Measurements from ENCODE around the gene PRADC1. TPM values are rescaled to one million over a fixed set of nuclear protein-coding genes. Genes with fewer than 3 reads are reported as not detected.

PRADC1 gene
- total and polyA plus RNA-seq, 10 donors: 10.4 to 29.5 (median 21.9) TPM

DNA sequence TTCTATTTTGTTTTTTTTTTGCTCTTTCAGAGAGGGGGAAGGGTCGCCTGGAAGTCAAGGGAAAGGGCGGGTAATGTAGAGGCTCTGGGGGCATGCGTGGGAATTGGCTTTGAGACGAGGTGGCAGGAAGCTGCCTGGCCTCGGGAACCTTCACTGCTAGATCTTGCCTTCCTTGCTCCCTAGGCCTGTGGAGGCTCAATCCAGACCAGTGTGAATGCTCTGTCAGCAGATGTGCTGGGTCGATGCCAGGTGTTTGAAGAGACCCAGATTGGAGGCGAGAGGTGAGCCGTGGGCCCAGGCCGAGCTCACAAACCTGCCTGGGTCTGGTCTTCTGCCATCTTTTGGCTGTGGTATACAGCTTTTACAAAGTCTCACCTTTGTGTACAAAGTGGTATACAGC lies 16.6 kb upstream of the PRADC1 start:
- 82 to 91% (median 91%) methylated on average over 9 of the region's 9 CpGs for WGBS, 5 donors
- no peak overlapping the region for H3K4me3 ChIP-seq
- H3K4me1 ChIP-seq: no peaks in the 10 kb centered on the region
- no peaks in the 10 kb centered on the region for H3K9me3 ChIP-seq
- H3K36me3 ChIP-seq: peaks cover 11 to 100% (median 99%) of the 10 kb centered on the region in 6 donors
- H3K27me3 ChIP-seq (replicated peaks in 1 of 7): no peaks in the 10 kb centered on the region
- intact Hi-C loops (cut with DNase I; ENCODE audit: low total_unique reads): no loop called here
- no peak overlapping the region for H3K27ac ChIP-seq
- TF ChIP-seq POLR2AphosphoS5 (IDR thresholded peaks at IDR 0.05) (no peak), POLR2A (IDR thresholded peaks at IDR 0.05) (no peak)
- TF ChIP-seq, protein P1, sequence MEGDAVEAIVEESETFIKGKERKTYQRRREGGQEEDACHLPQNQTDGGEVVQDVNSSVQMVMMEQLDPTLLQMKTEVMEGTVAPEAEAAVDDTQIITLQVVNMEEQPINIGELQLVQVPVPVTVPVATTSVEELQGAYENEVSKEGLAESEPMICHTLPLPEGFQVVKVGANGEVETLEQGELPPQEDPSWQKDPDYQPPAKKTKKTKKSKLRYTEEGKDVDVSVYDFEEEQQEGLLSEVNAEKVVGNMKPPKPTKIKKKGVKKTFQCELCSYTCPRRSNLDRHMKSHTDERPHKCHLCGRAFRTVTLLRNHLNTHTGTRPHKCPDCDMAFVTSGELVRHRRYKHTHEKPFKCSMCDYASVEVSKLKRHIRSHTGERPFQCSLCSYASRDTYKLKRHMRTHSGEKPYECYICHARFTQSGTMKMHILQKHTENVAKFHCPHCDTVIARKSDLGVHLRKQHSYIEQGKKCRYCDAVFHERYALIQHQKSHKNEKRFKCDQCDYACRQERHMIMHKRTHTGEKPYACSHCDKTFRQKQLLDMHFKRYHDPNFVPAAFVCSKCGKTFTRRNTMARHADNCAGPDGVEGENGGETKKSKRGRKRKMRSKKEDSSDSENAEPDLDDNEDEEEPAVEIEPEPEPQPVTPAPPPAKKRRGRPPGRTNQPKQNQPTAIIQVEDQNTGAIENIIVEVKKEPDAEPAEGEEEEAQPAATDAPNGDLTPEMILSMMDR (IDR thresholded peaks at IDR 0.05 in 8 of 11, conservative IDR thresholded peaks at IDR 0.05 in 3 of 11): no peak
- no peak for DNase-seq

DNA sequence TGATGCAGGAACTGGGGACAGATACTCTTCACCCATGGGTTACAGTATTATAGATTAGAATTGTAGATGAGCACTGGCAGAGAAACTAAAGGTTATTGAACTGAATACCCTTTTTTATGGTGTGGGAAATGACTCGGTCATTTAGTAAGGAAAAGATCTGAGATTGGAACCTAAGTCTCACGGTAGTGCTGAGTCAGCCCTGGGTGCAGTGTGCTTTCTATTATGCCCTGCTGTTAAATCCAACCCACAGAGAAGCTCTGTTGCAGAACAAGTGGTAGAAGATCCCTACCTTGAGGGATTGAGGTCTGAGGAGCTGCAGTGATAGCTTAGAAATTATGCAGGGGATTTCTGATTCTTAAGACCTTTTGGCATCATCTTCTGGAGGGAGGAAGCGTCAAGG lies 13.8 kb upstream of the PRADC1 start:
- peaks cover 14 to 100% (median 99%) of the 10 kb centered on the region in 6 donors for H3K36me3 ChIP-seq
- no peak for DNase-seq
- H3K27me3 ChIP-seq (replicated peaks in 1 of 7): no peaks in the 10 kb centered on the region
- H3K4me3 ChIP-seq: no peak overlapping the region
- 63 to 81% (median 71%) methylated on average over 3 of the region's 3 CpGs for whole genome bisulfite sequencing, 5 donors
- no peaks in the 10 kb centered on the region for H3K9me3 ChIP-seq
- TF ChIP-seq, protein P1 (IDR thresholded peaks at IDR 0.05 in 8 of 11, conservative IDR thresholded peaks at IDR 0.05 in 3 of 11): no peak
- no peak for TF ChIP-seq POLR2A (IDR thresholded peaks at IDR 0.05)
- TF ChIP-seq POLR2AphosphoS5 (IDR thresholded peaks at IDR 0.05): no peak
- no peaks in the 10 kb centered on the region for H3K4me1 ChIP-seq
- intact Hi-C loops (cut with DNase I; ENCODE audit: low total_unique reads): no loop called here
- no peak overlapping the region for H3K27ac ChIP-seq

DNA sequence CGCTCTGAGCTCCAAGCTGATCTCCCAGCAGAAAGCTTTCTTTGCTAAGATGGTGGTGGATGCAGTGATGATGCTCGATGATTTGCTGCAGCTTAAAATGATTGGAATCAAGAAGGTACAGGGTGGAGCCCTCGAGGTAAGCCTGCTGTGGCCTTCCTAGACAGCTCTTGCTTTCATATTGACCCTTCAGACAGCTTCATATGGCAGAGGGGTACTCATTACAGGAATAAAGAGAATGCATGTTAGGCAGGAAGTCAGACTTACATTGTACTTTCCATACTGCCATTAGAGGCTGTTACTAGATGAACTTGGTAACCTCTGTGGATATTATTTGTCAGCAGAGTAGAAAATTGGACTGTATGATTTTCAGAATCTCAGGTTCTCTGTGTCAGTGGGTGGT lies 11.5 kb upstream of the PRADC1 start:
- DNase-seq: no peak
- H3K4me1 ChIP-seq: peaks cover 0 to 11% (median 4%) of the 10 kb centered on the region in 6 donors
- 89 to 94% (median 91%) methylated on average over 3 of the region's 3 CpGs for WGBS, 5 donors
- no peak overlapping the region for H3K27ac ChIP-seq
- H3K9me3 ChIP-seq: no peaks in the 10 kb centered on the region
- no peak for TF ChIP-seq POLR2AphosphoS5 (IDR thresholded peaks at IDR 0.05)
- TF ChIP-seq POLR2A (IDR thresholded peaks at IDR 0.05): no peak
- TF ChIP-seq, protein P1 (IDR thresholded peaks at IDR 0.05 in 8 of 11, conservative IDR thresholded peaks at IDR 0.05 in 3 of 11): no peak
- intact Hi-C loops (cut with DNase I; ENCODE audit: low total_unique reads): no loop called here
- H3K27me3 ChIP-seq (replicated peaks in 1 of 7): no peaks in the 10 kb centered on the region
- H3K36me3 ChIP-seq: peaks cover 9 to 100% (median 97%) of the 10 kb centered on the region in 6 donors
- no peak overlapping the region for H3K4me3 ChIP-seq

DNA sequence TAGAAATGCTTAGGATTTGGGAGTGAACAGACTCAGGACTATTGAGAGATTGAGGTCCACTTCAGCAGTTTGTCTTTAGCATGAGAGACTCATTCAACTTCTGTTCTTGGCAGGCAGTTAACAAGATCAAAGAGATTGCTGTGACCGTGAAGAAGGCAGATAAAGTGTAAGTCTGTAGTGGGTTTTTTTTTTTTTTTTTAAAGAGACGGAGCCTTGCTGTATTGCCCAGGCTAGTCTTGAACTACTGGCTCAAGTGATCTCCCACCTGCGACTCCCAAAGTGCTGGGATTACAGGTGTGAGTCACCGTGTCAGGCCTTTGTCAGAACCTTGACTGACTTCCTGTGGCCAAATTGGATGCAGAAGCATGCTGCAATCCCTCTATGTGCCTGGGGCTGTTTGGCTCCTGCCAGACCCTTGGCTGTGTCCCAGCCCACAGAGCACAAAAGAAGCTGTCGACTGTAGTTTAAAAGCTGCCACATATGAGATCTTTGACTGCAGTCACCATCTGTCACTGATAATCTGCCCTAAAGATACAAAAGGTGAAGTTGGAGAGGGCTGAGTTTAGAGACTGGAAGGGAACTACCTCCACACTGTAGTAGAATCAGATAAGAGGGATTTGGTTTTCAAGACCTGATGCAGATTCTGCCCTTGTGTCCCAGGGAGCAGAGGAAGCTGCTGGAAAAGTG lies 11.0 kb upstream of the PRADC1 start:
- Histone ChIP-seq H3K4me1 (peaks cover 0 to 16% (median 7%) of the 10 kb centered on the region in 6 donors), H3K36me3 (peaks cover 9 to 100% (median 95%) of the 10 kb centered on the region in 6 donors), H3K4me3 (no peak overlapping the region), H3K27ac (no peak overlapping the region), H3K9me3 (no peaks in the 10 kb centered on the region), H3K27me3 (replicated peaks in 1 of 7) (no peaks in the 10 kb centered on the region)
- no peak for DNase-seq
- intact Hi-C loops (cut with DNase I; ENCODE audit: low total_unique reads): no loop called here
- WGBS, 5 donors: 60 to 79% (median 71%) methylated on average over 5 of the region's 5 CpGs
- TF ChIP-seq POLR2A (IDR thresholded peaks at IDR 0.05) (no peak), POLR2AphosphoS5 (IDR thresholded peaks at IDR 0.05) (no peak)
- TF ChIP-seq, protein P1 (IDR thresholded peaks at IDR 0.05 in 8 of 11, conservative IDR thresholded peaks at IDR 0.05 in 3 of 11): no peak

All from spleen (tissue), 11 donors.